HUES48 (cell line): ENCODE data around the gene FMN2.

Experiments
- H3K27ac ChIP-seq: one replicate; pipeline ENCODE4 v1.7.0; 2013; ENCODE audit warnings: low read depth, low read length, inconsistent platforms
- H3K27me3 ChIP-seq: 2 replicates; pipeline ENCODE4 v1.6.1; 2013; ENCODE audit warnings: mild to moderate bottlenecking, low read length; ENCODE audit not compliant: control insufficient read depth, insufficient read depth
- H3K36me3 ChIP-seq: 2 replicates; pipeline ENCODE4 v1.6.1; 2013; ENCODE audit warnings: low read length; ENCODE audit not compliant: control insufficient read depth, insufficient read depth
- H3K4me1 ChIP-seq: 2 replicates; pipeline ENCODE4 v1.6.1; 2013; ENCODE audit warnings: mild to moderate bottlenecking, low read length; ENCODE audit not compliant: control insufficient read depth, insufficient read depth
- H3K4me3 ChIP-seq: 2 replicates; pipeline ENCODE4 v1.5.1; 2013; ENCODE audit warnings: mild to moderate bottlenecking, low read depth, low read length
- H3K9ac ChIP-seq: 2 replicates; pipeline ENCODE4 v1.6.1; 2013; ENCODE audit warnings: mild to moderate bottlenecking, low read depth, low read length, moderate library complexity
- H3K9me3 ChIP-seq: 2 replicates; pipeline ENCODE4 v1.6.1; 2013; ENCODE audit warnings: low read length; ENCODE audit not compliant: control insufficient read depth, insufficient read depth

The FMN2 gene

DNA sequence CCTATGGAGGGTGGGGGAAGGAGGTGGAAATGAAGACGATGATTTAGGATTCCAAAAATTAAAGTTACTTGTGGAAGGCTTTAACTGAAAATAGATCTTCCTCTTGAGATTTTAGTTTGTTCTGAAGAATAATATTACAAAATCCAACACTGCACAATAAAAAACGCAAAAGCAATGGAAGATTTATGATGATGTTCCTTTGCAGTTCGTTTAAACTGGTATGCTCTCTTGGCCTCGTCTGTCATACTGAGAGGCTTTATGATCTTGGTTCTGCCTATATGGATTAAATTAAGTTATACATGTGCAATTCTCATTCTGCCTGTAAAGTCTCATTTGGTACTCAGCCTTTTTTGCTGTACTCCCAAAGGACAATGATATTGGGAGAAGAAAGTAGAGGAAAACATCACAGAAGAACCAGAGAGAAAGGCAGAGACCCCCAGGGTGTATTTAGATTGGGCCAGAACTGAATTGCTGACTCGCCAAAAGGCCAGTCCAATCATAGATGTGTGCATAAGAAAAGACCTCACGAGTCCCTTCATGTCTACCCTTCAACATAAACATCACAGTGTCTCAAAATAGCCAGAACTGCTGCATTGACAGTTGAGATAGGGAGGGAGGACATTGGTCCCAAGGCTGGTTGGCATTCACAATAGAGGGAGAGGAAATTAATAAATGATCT lies 331.7 kb downstream of the FMN2 start:
- H3K9me3 ChIP-seq, result no peaks in the 10 kb centered on the region
- no peak overlapping the region for H3K27ac ChIP-seq
- no peak overlapping the region for H3K9ac ChIP-seq
- H3K4me1 ChIP-seq, result no peaks in the 10 kb centered on the region
- H3K36me3 ChIP-seq, result no peaks in the 10 kb centered on the region
- H3K27me3 ChIP-seq, result no peaks in the 10 kb centered on the region
- H3K4me3 ChIP-seq, result no peak overlapping the region

DNA sequence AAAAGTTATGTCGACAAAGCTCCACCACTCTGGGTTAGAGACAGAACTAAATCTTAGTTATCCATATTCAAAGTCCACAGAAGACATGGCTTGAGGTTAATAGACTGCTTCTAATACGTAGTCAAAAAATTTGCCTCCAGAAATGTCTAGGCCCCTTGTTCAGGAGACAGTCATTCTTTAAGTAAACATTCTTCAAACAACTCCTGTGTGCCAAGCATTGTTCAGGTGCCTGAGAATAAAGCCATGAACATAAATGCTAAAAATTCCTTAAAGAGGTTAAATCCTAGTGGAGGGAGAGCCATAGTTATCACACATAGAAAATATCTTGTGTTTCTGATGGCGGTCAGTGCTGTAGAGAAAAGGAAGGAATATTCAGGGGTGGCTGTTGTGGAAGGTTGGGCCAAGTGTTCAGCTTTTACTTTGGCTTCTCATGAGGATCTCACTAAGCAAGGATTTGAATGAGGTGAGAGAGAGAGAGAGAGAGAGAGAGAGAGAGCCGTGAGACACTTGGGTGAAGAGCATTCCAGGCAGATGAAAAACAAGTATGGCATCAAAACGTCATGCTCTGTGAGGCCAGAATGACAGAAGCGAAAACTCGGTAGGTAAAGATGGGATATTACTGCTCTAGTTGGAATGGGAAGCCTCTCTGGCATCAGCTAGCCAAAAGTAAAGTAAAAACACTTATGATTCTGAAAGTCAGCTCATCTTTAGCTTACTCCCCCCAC lies 333.2 kb downstream of the FMN2 start:
- no peaks in the 10 kb centered on the region for H3K4me1 ChIP-seq
- no peaks in the 10 kb centered on the region for H3K27me3 ChIP-seq

DNA sequence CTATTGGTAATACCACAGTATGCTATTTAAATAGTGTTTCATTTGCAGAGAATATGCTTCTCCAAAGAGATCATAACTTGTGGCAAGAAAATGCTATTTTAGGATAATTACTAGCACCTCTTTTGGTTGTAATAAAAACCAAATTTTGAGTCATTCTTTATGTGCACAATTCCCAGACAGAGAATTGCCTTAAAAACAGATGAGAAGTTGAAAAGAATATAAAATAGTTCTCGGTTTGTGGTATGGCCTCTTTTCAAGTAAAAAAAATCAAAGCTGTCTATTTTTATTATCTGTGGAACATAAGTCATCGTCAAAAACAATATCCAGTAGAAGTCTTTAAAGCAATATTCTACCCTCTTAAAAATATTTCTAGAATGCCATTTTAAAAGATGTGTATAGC lies 334.4 kb downstream of the FMN2 start:
- Histone ChIP-seq H3K27ac (no peak overlapping the region), H3K36me3 (no peaks in the 10 kb centered on the region), H3K4me1 (no peaks in the 10 kb centered on the region), H3K4me3 (no peak overlapping the region), H3K9ac (no peak overlapping the region), H3K27me3 (no peaks in the 10 kb centered on the region), H3K9me3 (no peaks in the 10 kb centered on the region)

More for the DNA sequence above, 333.2 kb downstream of the FMN2 start:
- Histone ChIP-seq H3K9me3 (no peaks in the 10 kb centered on the region), H3K4me3 (no peak overlapping the region), H3K27ac (no peak overlapping the region), H3K9ac (no peak overlapping the region), H3K36me3 (no peaks in the 10 kb centered on the region)

DNA sequence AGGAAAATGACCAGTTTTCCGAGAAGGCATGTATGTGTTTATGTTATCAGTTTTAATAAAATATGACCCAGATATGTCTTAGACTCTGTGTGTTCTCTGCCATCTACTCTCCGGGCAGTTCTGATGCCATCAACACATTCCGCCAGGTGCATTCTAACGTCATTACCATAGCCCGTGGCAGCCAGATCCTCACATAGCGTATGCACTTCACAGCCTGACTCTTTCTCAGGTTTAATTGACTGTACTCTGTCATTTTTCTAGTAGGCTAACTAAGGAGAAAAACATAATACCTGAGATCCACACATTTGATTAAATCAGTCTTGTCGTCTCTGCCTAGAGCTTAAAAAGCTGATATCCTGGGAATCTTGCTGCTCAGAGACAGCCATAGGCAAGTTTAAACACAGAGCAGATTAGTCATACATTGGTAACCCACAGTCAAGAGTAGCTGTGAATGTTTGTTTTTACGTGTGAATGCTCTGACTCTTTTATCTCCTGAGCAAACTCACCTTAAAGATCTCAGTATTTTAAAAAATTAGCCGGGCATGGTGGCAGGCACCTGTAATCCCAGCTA lies 344.4 kb downstream of the FMN2 start:
- Histone ChIP-seq H3K27me3 (no peaks in the 10 kb centered on the region), H3K4me3 (no peak overlapping the region), H3K36me3 (no peaks in the 10 kb centered on the region), H3K9ac (no peak overlapping the region), H3K9me3 (no peaks in the 10 kb centered on the region), H3K27ac (no peak overlapping the region), H3K4me1 (no peaks in the 10 kb centered on the region)

DNA sequence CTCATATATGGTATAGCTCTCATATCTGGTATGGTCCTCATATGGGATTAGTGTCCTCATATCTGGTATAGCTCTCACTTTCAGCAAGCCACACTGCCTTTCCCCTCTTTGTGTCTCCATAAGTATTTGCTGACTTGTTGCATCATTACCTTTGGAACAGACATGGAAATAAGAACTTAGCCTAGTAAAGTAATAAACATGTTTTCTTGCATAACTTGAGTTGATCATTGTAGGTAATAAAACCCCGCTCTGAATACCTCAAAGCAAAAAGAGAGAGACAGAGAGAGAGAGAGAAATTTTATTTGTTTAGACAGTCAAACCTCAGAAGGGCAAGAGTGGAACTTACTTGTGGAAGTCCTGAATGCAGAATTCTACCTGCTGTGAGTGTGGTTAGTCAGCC lies 350.0 kb downstream of the FMN2 start:
- H3K27ac ChIP-seq, result no peak overlapping the region
- no peaks in the 10 kb centered on the region for H3K27me3 ChIP-seq
- no peaks in the 10 kb centered on the region for H3K4me1 ChIP-seq
- H3K4me3 ChIP-seq, result no peak overlapping the region
- H3K36me3 ChIP-seq, result no peaks in the 10 kb centered on the region
- no peaks in the 10 kb centered on the region for H3K9me3 ChIP-seq
- H3K9ac ChIP-seq, result no peak overlapping the region

DNA sequence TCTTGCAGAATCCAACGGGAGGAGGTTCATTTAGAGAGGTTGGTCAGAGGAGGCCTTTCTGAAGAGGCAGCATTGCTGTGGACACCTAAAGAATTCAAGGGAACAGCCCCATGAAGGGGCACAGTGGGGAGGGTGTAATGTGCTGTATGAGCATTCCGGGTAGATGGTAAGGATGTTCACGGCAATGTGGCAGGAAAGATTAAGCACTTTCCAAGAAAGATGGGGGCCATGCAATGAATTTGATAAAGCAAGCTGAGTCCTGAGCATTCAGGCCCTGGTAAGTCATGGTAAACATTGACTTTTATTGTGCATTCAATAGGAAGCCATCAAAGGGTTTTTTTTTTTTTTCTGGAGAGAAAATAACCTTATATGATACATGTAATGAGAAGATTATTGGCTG lies 353.7 kb downstream of the FMN2 start:
- H3K27me3 ChIP-seq, result no peaks in the 10 kb centered on the region

DNA sequence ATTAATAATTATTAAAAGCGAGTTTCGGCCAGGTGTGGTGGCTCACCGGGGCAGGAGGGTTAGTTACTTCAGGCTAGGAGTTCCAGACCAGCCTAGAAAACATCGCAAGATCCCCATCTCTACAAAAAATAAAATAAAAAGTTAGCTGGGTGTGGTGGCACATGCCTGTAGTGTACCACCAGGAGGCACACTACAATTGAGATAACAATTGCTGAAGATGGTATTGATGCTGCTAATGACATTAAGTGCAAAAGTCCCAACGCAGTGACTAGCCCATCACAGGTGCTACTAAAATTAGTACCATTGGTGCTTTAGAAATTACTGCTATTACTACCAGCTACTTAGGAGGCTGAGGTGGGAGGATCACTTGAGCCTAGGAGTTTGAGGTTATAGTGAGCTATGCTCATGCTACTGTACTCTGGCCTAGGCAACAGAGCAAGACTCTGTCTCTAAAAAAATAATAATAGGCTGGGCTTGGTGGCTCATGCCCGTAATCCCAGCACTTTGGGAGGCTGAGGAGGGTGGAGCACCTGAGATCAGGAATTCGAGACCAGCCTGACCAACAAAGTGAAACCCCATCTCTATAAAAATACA lies 363.6 kb downstream of the FMN2 start:
- Histone ChIP-seq H3K9ac (no peak overlapping the region), H3K4me1 (no peaks in the 10 kb centered on the region), H3K36me3 (no peaks in the 10 kb centered on the region), H3K27me3 (no peaks in the 10 kb centered on the region), H3K27ac (no peak overlapping the region), H3K9me3 (no peaks in the 10 kb centered on the region), H3K4me3 (no peak overlapping the region)

More for the DNA sequence above, 353.7 kb downstream of the FMN2 start:
- no peaks in the 10 kb centered on the region for H3K9me3 ChIP-seq
- H3K9ac ChIP-seq, result no peak overlapping the region
- no peak overlapping the region for H3K4me3 ChIP-seq
- H3K4me1 ChIP-seq, result no peaks in the 10 kb centered on the region
- no peak overlapping the region for H3K27ac ChIP-seq
- H3K36me3 ChIP-seq, result no peaks in the 10 kb centered on the region

DNA sequence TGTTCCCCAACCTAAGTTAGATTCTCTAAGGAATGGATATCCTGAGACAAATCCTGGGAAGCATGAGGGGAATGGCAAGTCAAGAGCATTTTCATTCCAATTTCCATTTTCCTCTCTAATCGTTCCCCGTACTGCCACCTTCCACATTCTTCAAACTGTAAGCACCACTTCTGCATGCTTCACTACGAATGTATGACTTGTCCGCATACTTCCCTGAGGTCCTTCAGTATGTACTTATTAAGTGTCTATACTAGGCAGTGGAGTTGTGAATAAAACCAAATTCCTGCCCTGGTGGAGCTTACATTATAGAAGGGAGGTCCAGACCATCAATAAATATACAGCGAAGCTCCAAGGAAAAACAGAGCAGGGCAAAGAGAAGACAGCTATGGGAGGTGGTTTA lies 365.5 kb downstream of the FMN2 start:
- Histone ChIP-seq H3K9ac (no peak overlapping the region), H3K27me3 (no peaks in the 10 kb centered on the region), H3K9me3 (no peaks in the 10 kb centered on the region), H3K27ac (no peak overlapping the region), H3K36me3 (no peaks in the 10 kb centered on the region), H3K4me1 (no peaks in the 10 kb centered on the region), H3K4me3 (no peak overlapping the region)

DNA sequence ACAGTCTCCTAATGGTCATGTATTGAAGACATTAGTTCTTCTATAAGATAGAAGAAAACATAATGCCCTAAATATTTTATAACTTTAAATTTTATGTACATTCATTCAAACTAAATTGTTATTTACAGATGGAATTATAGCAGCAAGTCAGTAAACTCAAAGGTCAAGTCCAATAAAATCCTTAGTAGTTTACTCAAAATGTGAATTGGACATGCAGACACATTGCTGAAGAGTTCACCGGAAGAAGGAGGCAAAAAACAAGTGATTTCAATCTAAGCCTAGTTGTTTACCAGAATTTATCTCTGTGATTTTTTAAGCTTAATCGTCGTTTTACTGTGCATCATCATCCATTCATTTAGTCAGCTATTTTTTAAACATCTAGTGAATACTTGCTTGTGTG lies 370.6 kb downstream of the FMN2 start:
- peaks cover 15% of the 10 kb centered on the region for H3K4me1 ChIP-seq
- H3K9me3 ChIP-seq, result no peaks in the 10 kb centered on the region
- H3K9ac ChIP-seq, result no peak overlapping the region
- H3K4me3 ChIP-seq, result no peak overlapping the region
- no peaks in the 10 kb centered on the region for H3K27me3 ChIP-seq
- no peaks in the 10 kb centered on the region for H3K36me3 ChIP-seq
- no peak overlapping the region for H3K27ac ChIP-seq

DNA sequence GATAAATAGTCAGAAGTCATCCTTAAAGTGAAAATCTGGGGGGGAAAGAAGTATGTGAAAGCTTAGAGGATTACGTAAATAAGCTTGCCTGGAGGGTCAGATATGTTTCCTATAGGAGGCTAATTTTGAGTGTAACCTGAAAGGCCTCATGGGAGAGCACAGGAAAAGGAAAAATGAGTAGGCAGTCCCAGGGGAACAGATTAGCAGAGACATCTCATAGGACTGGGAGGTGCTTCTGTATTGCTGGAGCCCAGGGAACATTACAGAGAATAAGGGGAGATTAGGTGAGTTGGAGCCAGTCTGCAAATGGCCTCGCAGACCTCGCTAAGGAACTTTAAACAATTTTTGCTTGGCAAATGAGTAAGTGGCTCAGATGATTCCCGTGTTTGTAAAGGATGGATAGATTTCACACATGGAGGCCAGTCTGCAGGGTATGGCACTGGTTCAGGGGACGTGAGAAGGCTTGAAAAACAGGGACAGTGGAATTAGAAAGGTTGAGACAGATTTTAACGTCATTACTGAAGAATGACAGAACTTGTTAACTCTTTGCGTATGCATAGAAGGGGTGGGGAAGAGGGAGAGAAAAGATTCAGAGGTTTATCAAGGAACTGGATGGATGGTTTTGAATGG lies 371.2 kb downstream of the FMN2 start:
- no peaks in the 10 kb centered on the region for H3K27me3 ChIP-seq
- no peak overlapping the region for H3K27ac ChIP-seq
- H3K9ac ChIP-seq, result no peak overlapping the region
- no peak overlapping the region for H3K4me3 ChIP-seq
- no peaks in the 10 kb centered on the region for H3K9me3 ChIP-seq
- peaks cover 15% of the 10 kb centered on the region for H3K4me1 ChIP-seq
- no peaks in the 10 kb centered on the region for H3K36me3 ChIP-seq

DNA sequence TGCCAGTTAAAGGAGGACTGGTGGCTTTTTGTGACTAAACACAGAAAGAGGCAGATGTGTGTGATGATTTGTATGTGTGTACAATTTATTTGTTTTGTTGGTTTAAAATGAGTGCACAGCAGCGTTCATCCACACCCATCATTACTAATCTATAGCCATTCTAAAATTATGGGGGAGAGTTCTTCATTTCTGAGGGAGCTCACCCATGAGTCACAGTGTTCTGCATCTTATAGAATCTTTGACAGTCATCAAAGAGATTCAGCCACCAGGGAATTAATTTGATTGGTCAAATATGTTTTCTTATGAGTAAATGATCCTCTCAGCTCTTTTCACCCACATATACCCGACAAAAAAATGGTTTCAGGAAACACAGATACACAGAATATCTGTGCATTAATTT lies 372.4 kb downstream of the FMN2 start:
- Histone ChIP-seq H3K27ac (no peak overlapping the region), H3K4me1 (peaks cover 15% of the 10 kb centered on the region), H3K9ac (no peak overlapping the region), H3K9me3 (no peaks in the 10 kb centered on the region), H3K4me3 (no peak overlapping the region), H3K27me3 (no peaks in the 10 kb centered on the region), H3K36me3 (no peaks in the 10 kb centered on the region)
